Adrenal gland (tissue), 5 donors: ENCODE data around the gene SULT2B1.

Experiments used
- POLR2A ChIP-seq, 2 donors: fragments of 450-650 bp; IDR thresholded peaks; one replicate each; pipeline ENCODE4 v1.6.1; 2017; ENCODE audit warnings: antibody characterized with exemption in 2 of 2, mild to moderate bottlenecking in 2 of 2, moderate library complexity in 1 of 2
- TF ChIP-seq, protein P1 (sequence below), 6 experiments: fragments of 450-650 bp in 4 of 6; fragments of 200-600 bp in 2 of 6; sonication (generic) in 1 of 6; IDR thresholded peaks; 1 replicate in 5 of 6; 2 replicates in 1 of 6; pipeline versions ENCODE4 v1.5.1 to v1.8.0; 2016 to 2021; ENCODE audit warnings: antibody characterized with exemption in 6 of 6, mild to moderate bottlenecking in 2 of 6, moderate library complexity in 1 of 6
- donor health status: DM: no; HTN: no; CAD: no.

DNA sequence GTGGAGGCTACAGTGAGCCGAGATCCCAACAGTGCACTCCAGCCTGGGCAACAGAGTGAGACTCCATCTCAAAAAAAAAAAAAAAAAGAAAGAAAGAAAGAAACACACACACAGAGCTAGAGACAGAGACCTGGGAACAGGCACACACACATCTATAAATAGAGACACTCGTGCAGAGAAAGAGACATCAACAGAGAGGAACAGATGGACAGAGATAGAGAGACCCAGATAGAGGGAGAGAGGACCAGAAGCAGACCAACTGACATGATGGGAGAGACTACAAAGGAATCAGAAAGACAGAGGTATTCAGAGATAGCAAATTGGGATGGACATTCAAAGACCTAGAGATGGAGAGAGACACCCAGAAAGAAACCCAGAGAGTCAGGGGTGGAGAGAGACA, 96.2 kb downstream of the SULT2B1 start:
- TF ChIP-seq, protein P1, sequence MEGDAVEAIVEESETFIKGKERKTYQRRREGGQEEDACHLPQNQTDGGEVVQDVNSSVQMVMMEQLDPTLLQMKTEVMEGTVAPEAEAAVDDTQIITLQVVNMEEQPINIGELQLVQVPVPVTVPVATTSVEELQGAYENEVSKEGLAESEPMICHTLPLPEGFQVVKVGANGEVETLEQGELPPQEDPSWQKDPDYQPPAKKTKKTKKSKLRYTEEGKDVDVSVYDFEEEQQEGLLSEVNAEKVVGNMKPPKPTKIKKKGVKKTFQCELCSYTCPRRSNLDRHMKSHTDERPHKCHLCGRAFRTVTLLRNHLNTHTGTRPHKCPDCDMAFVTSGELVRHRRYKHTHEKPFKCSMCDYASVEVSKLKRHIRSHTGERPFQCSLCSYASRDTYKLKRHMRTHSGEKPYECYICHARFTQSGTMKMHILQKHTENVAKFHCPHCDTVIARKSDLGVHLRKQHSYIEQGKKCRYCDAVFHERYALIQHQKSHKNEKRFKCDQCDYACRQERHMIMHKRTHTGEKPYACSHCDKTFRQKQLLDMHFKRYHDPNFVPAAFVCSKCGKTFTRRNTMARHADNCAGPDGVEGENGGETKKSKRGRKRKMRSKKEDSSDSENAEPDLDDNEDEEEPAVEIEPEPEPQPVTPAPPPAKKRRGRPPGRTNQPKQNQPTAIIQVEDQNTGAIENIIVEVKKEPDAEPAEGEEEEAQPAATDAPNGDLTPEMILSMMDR (IDR thresholded peaks at IDR 0.05) = no peak
- no peak for TF ChIP-seq POLR2A (IDR thresholded peaks at IDR 0.05)
